Cardiac septum (tissue), 1 donor: ENCODE measurements around the gene SYNGR3. TPM values are rescaled to one million over a fixed set of nuclear protein-coding genes. Genes with fewer than 3 reads are reported as not detected.

Experiments used
- total RNA-seq: library from RNA; stranded (reverse); fragmentation: NEBNext Ultra II Directional; extraction: Animal tissue kit (Norgen Biotek cat#: 25700); gene quantifications from one replicate; pipeline ENCODE4 v1.2.1, GENCODE V29; 2021
- donor health status: DM: no; HTN: no; CAD: no.

Gene SYNGR3
- total RNA-seq, 1 donor from 2014 or later, result 1.8 TPM

Other genes starting within 250 kb of the SYNGR3 start
- 31.7 TPM for gene NME3, start 218.4 kb upstream of the SYNGR3 start, total RNA-seq
- 14.9 TPM for gene EME2, start 217.2 kb upstream of the SYNGR3 start, total RNA-seq
- gene MRPS34, start 216.8 kb upstream of the SYNGR3 start, total RNA-seq, result 63.4 TPM
- gene SPSB3, start 207.4 kb upstream of the SYNGR3 start, total RNA-seq, result 24.2 TPM
- 32.3 TPM for gene NUBP2, start 207.0 kb upstream of the SYNGR3 start, total RNA-seq
- 0.19 TPM for gene IGFALS, start 196.3 kb upstream of the SYNGR3 start, total RNA-seq
- gene HAGH, start 163.1 kb upstream of the SYNGR3 start, total RNA-seq, result 166 TPM
- 20.5 TPM for gene FAHD1, start 162.8 kb upstream of the SYNGR3 start, total RNA-seq
- gene MEIOB, start 117.8 kb upstream of the SYNGR3 start, total RNA-seq, result not detected
- not detected for gene HS3ST6, start 71.6 kb upstream of the SYNGR3 start, total RNA-seq
- gene MSRB1, start 46.8 kb upstream of the SYNGR3 start, total RNA-seq, result 39.2 TPM
- 202 TPM for gene RPL3L, start 35.3 kb upstream of the SYNGR3 start, total RNA-seq
- gene NDUFB10, start 30.4 kb upstream of the SYNGR3 start, total RNA-seq, result 390 TPM
- gene RPS2, start 25.1 kb upstream of the SYNGR3 start, total RNA-seq, result 702 TPM
- not detected for gene RNF151, start 23.1 kb upstream of the SYNGR3 start, total RNA-seq
- gene TBL3, start 17.9 kb upstream of the SYNGR3 start, total RNA-seq, result 18.3 TPM
- gene NOXO1, start 8.5 kb upstream of the SYNGR3 start, total RNA-seq, result not detected
- gene GFER, start 5.8 kb upstream of the SYNGR3 start, total RNA-seq, result 25.5 TPM
- 21.9 TPM for gene ZNF598, start 19.9 kb downstream of the SYNGR3 start, total RNA-seq
- not detected for gene NPW, start 29.8 kb downstream of the SYNGR3 start, total RNA-seq
- gene NHERF2, start 36.9 kb downstream of the SYNGR3 start, total RNA-seq, result 183 TPM
- gene NTHL1, start 57.9 kb downstream of the SYNGR3 start, total RNA-seq, result 10.4 TPM
- 73.3 TPM for gene TSC2, start 58.0 kb downstream of the SYNGR3 start, total RNA-seq
- 178 TPM for gene PKD1, start 145.9 kb downstream of the SYNGR3 start, total RNA-seq
- gene RAB26, start 158.7 kb downstream of the SYNGR3 start, total RNA-seq, result 2.2 TPM
- 35.7 TPM for gene TRAF7, start 165.8 kb downstream of the SYNGR3 start, total RNA-seq
- gene CASKIN1, start 206.6 kb downstream of the SYNGR3 start, total RNA-seq, result 1.2 TPM
- 26.3 TPM for gene MLST8, start 215.5 kb downstream of the SYNGR3 start, total RNA-seq
- 7.0 TPM for gene BRICD5, start 220.9 kb downstream of the SYNGR3 start, total RNA-seq
- 23.4 TPM for gene PGP, start 224.9 kb downstream of the SYNGR3 start, total RNA-seq
- 13.7 TPM for gene E4F1, start 233.6 kb downstream of the SYNGR3 start, total RNA-seq
- 0.57 TPM for gene DNASE1L2, start 246.5 kb downstream of the SYNGR3 start, total RNA-seq